ENCODE results near the gene RTTN. TPM values are rescaled to one million over a fixed set of nuclear protein-coding genes. Genes with fewer than 3 reads are reported as not detected.

The RTTN gene
- total and polyA plus RNA-seq, 2 donors from 2014 or later, result 6.3 to 12.3 TPM

GRCh38 chr18:70139138-70139537 lies 66.3 kb downstream of the RTTN start:
- no peak for FAIRE-seq
- no peaks in the 10 kb centered on the region for H3K27me3 ChIP-seq (ENCODE audit: control insufficient read depth, insufficient read depth, low read length)
- intact Hi-C loops (cut with DNase I), result no loop called here

DNA sequence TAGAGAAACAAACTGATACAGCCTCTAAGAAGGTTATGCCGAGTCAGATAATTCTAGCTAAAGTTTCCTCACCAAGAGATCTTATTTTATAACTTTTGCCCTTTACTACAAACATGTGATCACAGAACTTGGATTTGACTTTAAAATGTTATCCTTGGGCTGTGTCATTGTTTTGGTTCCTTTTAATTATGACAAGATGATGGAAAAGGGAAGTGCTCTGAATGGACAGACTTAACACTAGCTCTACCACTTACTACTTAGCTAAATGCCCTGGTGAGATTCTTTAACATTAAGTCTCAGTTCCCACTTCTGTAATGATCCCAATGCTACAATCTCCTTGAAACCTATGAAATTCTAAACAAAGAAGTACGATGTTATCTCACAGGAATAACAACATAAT lies 69.9 kb downstream of the RTTN start:
- Histone ChIP-seq H3K27ac (ENCODE audit: low read depth in 2 of 2, low read length in 2 of 2) (no peak overlapping the region), H3K4me3 (ENCODE audit: low read length in 3 of 3) (no peak overlapping the region), H3K9ac (ENCODE audit: low read length in 3 of 3) (no peak overlapping the region), H3K36me3 (ENCODE audit: control insufficient read depth in 2 of 3, insufficient read depth in 3 of 3, low read length in 3 of 3) (peaks cover 0 to 5% (median 0%) of the 10 kb centered on the region in 3 donors), H3K9me3 (ENCODE audit: control insufficient read depth in 2 of 3, insufficient read depth in 1 of 3, low read length in 3 of 3) (no peaks in the 10 kb centered on the region), H3K27me3 (ENCODE audit: control insufficient read depth, insufficient read depth, low read length) (no peaks in the 10 kb centered on the region), H3K4me1 (ENCODE audit: control insufficient read depth in 2 of 3, insufficient read depth in 2 of 3, low read depth in 1 of 3, low read length in 3 of 3) (no peaks in the 10 kb centered on the region)
- DNase-seq (no peak), FAIRE-seq (no peak)
- intact Hi-C loops (cut with DNase I), result no loop called here
- no peak for TF ChIP-seq CTCF (IDR thresholded peaks at IDR 0.05; ENCODE audit: borderline replicate concordance, extremely low read depth, insufficient read depth)

More at GRCh38 chr18:70139138-70139537, 66.3 kb downstream of the RTTN start:
- Histone ChIP-seq H3K36me3 (ENCODE audit: control insufficient read depth in 2 of 3, insufficient read depth in 3 of 3, low read length in 3 of 3) (peaks cover 0 to 5% (median 0%) of the 10 kb centered on the region in 3 donors), H3K9ac (ENCODE audit: low read length in 3 of 3) (no peak overlapping the region), H3K9me3 (ENCODE audit: control insufficient read depth in 2 of 3, insufficient read depth in 1 of 3, low read length in 3 of 3) (no peaks in the 10 kb centered on the region), H3K4me1 (ENCODE audit: control insufficient read depth in 2 of 3, insufficient read depth in 2 of 3, low read depth in 1 of 3, low read length in 3 of 3) (no peaks in the 10 kb centered on the region), H3K4me3 (ENCODE audit: low read length in 3 of 3) (no peak overlapping the region), H3K27ac (ENCODE audit: low read depth in 2 of 2, low read length in 2 of 2) (no peak overlapping the region)
- no peak for TF ChIP-seq CTCF (IDR thresholded peaks at IDR 0.05; ENCODE audit: borderline replicate concordance, extremely low read depth, insufficient read depth)
- no peak for DNase-seq

- intact Hi-C loops (cut with DNase I), result no loop called here
- no peak for FAIRE-seq
Observed at GRCh38 chr18:70132999-70133398, 72.5 kb downstream of the RTTN start.

More at GRCh38 chr18:70132999-70133398, 72.5 kb downstream of the RTTN start:
- H3K36me3 ChIP-seq (ENCODE audit: control insufficient read depth in 2 of 3, insufficient read depth in 3 of 3, low read length in 3 of 3), result peaks cover 0 to 5% (median 0%) of the 10 kb centered on the region in 3 donors
- no peaks in the 10 kb centered on the region for H3K4me1 ChIP-seq (ENCODE audit: control insufficient read depth in 2 of 3, insufficient read depth in 2 of 3, low read depth in 1 of 3, low read length in 3 of 3)
- H3K9me3 ChIP-seq (ENCODE audit: control insufficient read depth in 2 of 3, insufficient read depth in 1 of 3, low read length in 3 of 3), result no peaks in the 10 kb centered on the region
- TF ChIP-seq CTCF (IDR thresholded peaks at IDR 0.05; ENCODE audit: borderline replicate concordance, extremely low read depth, insufficient read depth), result no peak
- H3K4me3 ChIP-seq (ENCODE audit: low read length in 3 of 3), result no peak overlapping the region
- no peak overlapping the region for H3K27ac ChIP-seq (ENCODE audit: low read depth in 2 of 2, low read length in 2 of 2)
- H3K9ac ChIP-seq (ENCODE audit: low read length in 3 of 3), result no peak overlapping the region
- no peak for DNase-seq
- no peaks in the 10 kb centered on the region for H3K27me3 ChIP-seq (ENCODE audit: control insufficient read depth, insufficient read depth, low read length)

Data from kidney (tissue), 14 donors.